ENCODE measurements around the gene TSTD1. TPM values are rescaled to one million over a fixed set of nuclear protein-coding genes. Genes with fewer than 3 reads are reported as not detected.

The TSTD1 gene
- total RNA-seq, 1 donor, result 0.72 TPM

GRCh38 chr1:161000736-161001480, 37.9 kb downstream of the TSTD1 start:
- no peak for TF ChIP-seq CTCF (IDR thresholded peaks at IDR 0.05; ENCODE audit: extremely low read depth, low read depth, low read length)
- H4K20me1 ChIP-seq (ENCODE audit: insufficient read depth, low read length), result no peaks in the 10 kb centered on the region
- H3K79me2 ChIP-seq (ENCODE audit: insufficient read depth, low read length), result no peaks in the 10 kb centered on the region

GRCh38 chr1:160999376-160999775, 39.4 kb downstream of the TSTD1 start:
- no peaks in the 10 kb centered on the region for H4K20me1 ChIP-seq (ENCODE audit: insufficient read depth, low read length)
- no peak overlapping the region for H2AFZ ChIP-seq (ENCODE audit: low read length)
- H3K27ac ChIP-seq (ENCODE audit: low read depth, low read length), result no peak overlapping the region
- H3K36me3 ChIP-seq (ENCODE audit: insufficient read depth, low read length), result no peaks in the 10 kb centered on the region
- H3K4me3 ChIP-seq (ENCODE audit: insufficient read depth, low read length), result no peak overlapping the region
- DNase-seq (ENCODE audit: insufficient read length, low spot score, missing footprints), result no peak
- no peaks in the 10 kb centered on the region for H3K9me3 ChIP-seq (ENCODE audit: low read depth, low read length)
- no peaks in the 10 kb centered on the region for H3K27me3 ChIP-seq (ENCODE audit: insufficient read depth, low read length)
- peaks cover 8% of the 10 kb centered on the region for H3K4me1 ChIP-seq (ENCODE audit: insufficient read depth, low read length)
- no peaks in the 10 kb centered on the region for H3K79me2 ChIP-seq (ENCODE audit: insufficient read depth, low read length)
- no peak overlapping the region for H3K4me2 ChIP-seq (ENCODE audit: insufficient read depth, low read length)
- TF ChIP-seq CTCF (IDR thresholded peaks at IDR 0.05; ENCODE audit: extremely low read depth, low read depth, low read length), result no peak

More at GRCh38 chr1:161000736-161001480, 37.9 kb downstream of the TSTD1 start:
- Histone ChIP-seq H3K9me3 (ENCODE audit: low read depth, low read length) (no peaks in the 10 kb centered on the region), H3K4me3 (ENCODE audit: insufficient read depth, low read length) (no peak overlapping the region), H3K27ac (ENCODE audit: low read depth, low read length) (no peak overlapping the region), H2AFZ (ENCODE audit: low read length) (no peak overlapping the region), H3K4me2 (ENCODE audit: insufficient read depth, low read length) (no peak overlapping the region), H3K36me3 (ENCODE audit: insufficient read depth, low read length) (no peaks in the 10 kb centered on the region), H3K4me1 (ENCODE audit: insufficient read depth, low read length) (no peaks in the 10 kb centered on the region), H3K27me3 (ENCODE audit: insufficient read depth, low read length) (no peaks in the 10 kb centered on the region)
- DNase-seq (ENCODE audit: insufficient read length, low spot score, missing footprints), result no peak

- Histone ChIP-seq H4K20me1 (ENCODE audit: insufficient read depth, low read length) (no peaks in the 10 kb centered on the region), H3K79me2 (ENCODE audit: insufficient read depth, low read length) (no peaks in the 10 kb centered on the region), H3K4me2 (ENCODE audit: insufficient read depth, low read length) (no peak overlapping the region), H3K9me3 (ENCODE audit: low read depth, low read length) (no peaks in the 10 kb centered on the region), H3K27me3 (ENCODE audit: insufficient read depth, low read length) (no peaks in the 10 kb centered on the region), H2AFZ (ENCODE audit: low read length) (peak overlapping the region; percentile 33), H3K4me3 (ENCODE audit: insufficient read depth, low read length) (no peak overlapping the region), H3K4me1 (ENCODE audit: insufficient read depth, low read length) (peaks cover 8% of the 10 kb centered on the region), H3K27ac (ENCODE audit: low read depth, low read length) (no peak overlapping the region), H3K36me3 (ENCODE audit: insufficient read depth, low read length) (no peaks in the 10 kb centered on the region)
- DNase-seq (ENCODE audit: insufficient read length, low spot score, missing footprints), result peak; percentile 87
- TF ChIP-seq CTCF (IDR thresholded peaks at IDR 0.05; ENCODE audit: extremely low read depth, low read depth, low read length), result peak; percentile 72
Measured at GRCh38 chr1:160997323-160998038, 41.3 kb downstream of the TSTD1 start.

GRCh38 chr1:160996178-160996577, 42.6 kb downstream of the TSTD1 start:
- H3K4me1 ChIP-seq (ENCODE audit: insufficient read depth, low read length), result peaks cover 8% of the 10 kb centered on the region
- no peak overlapping the region for H3K4me3 ChIP-seq (ENCODE audit: insufficient read depth, low read length)
- H4K20me1 ChIP-seq (ENCODE audit: insufficient read depth, low read length), result no peaks in the 10 kb centered on the region
- H3K4me2 ChIP-seq (ENCODE audit: insufficient read depth, low read length), result no peak overlapping the region
- no peaks in the 10 kb centered on the region for H3K36me3 ChIP-seq (ENCODE audit: insufficient read depth, low read length)
- no peak overlapping the region for H2AFZ ChIP-seq (ENCODE audit: low read length)
- H3K27me3 ChIP-seq (ENCODE audit: insufficient read depth, low read length), result no peaks in the 10 kb centered on the region
- no peak overlapping the region for H3K27ac ChIP-seq (ENCODE audit: low read depth, low read length)
- TF ChIP-seq CTCF (IDR thresholded peaks at IDR 0.05; ENCODE audit: extremely low read depth, low read depth, low read length), result no peak
- no peaks in the 10 kb centered on the region for H3K9me3 ChIP-seq (ENCODE audit: low read depth, low read length)
- DNase-seq (ENCODE audit: insufficient read length, low spot score, missing footprints), result no peak
- H3K79me2 ChIP-seq (ENCODE audit: insufficient read depth, low read length), result no peaks in the 10 kb centered on the region

Data from osteoblast (primary cell).